CD4-positive, alpha-beta T cell treated with Interleukin-17A for 4 hours (primary cell): ENCODE measurements around the gene IFI44.
A peak's percentile ranks its signal among the peaks of the same experiment; 100 is the strongest.

Experiments used
- DNase-seq: peaks from one replicate; pipeline ENCODE4 v3.0.0-alpha.2; 2020; ENCODE audit warnings: mixed read lengths

The IFI44 gene

GRCh38 chr1:78649628-78650027, at the start of gene IFI44:
IFI44 (plus strand) TSS chr1:78649831; CDS start chr1:78650196, 365 bp downstream.
- peak; percentile 86 for DNase-seq

GRCh38 chr1:78601068-78601467, 48.6 kb upstream of the IFI44 start:
- DNase-seq: no peak

DNA sequence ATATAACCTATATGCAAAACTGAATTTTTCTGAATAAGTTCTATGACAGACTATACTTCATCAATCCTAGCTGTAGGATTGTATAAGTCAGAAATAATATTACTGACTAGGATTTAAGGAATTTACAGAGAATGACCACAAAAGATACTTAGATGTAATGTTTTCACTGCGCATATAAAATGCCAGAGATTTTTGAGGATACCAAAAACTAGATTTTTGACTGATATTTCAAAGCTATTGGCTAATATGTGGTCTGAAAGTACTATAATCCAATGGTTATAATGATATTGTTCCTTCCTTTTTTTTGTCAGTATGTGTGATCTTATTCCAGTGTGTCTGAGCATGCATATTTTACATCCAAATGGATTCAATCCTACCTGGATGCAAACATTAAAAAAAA, 46.4 kb upstream of the IFI44 start:
- no peak for DNase-seq

DNA sequence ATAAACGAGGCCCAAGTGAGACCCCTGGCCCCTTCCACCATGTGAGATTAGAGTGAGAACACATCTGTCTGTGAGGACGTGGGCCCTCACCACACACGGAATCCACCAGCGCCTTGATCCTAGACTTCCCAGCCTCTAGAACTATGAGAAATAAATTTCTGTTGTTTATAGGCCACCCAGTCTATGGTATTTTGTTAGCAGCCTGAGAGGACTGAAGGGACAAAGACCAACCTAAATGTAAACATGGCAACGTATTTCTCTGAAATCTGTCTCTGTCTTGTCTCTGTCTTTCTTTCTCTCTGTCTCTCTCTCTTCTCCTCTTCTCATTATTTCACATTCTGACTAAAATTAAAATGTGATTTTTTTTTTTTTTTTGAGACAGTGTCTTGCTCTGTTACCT, 45.0 kb upstream of the IFI44 start:
- no peak for DNase-seq

- no peak for DNase-seq
These were observed 43.4 kb upstream of the IFI44 start for GRCh38 chr1:78606274-78606673.

GRCh38 chr1:78607334-78607927, 42.2 kb upstream of the IFI44 start:
- no peak for DNase-seq

DNA sequence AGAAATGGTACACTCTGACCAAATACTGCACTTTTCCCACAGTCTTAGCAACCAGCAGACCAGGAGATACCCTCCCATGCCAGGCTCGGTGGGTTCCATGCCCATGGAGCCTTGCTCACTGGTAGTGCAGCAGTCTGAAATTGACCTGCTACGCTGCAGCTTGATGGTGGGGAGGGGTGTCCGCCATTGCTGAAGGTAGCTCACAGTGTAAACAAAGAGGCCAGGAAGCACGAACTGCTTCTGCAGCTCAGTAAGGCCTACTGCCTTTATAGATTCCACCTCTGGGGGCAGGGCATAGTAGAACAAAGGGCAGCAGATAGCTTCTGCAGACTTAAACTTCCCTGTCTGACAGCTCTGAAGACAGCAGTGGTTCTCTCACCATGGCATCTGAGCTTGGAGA, 41.7 kb upstream of the IFI44 start:
- no peak for DNase-seq

GRCh38 chr1:78617615-78618026, 32.0 kb upstream of the IFI44 start:
- DNase-seq: peak; percentile 64

DNA sequence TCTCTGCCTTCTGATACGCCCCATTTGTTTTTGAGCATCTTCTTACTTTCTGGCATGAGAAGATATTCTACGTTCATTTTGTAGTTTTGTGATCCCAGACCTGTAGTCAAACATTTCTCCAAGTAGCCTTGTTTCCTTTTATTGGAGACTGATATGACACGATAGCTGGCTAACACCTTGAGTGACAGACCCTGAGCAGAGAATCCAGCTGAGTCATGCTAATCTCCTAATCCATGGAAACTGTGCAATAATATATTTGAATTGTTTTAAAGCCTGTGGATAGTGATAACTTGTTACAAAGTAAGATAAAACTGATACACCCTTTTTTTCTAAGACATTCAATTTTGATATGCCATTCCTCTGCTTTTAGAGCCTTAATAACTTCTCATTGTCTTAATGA, 30.6 kb upstream of the IFI44 start:
- no peak for DNase-seq

DNA sequence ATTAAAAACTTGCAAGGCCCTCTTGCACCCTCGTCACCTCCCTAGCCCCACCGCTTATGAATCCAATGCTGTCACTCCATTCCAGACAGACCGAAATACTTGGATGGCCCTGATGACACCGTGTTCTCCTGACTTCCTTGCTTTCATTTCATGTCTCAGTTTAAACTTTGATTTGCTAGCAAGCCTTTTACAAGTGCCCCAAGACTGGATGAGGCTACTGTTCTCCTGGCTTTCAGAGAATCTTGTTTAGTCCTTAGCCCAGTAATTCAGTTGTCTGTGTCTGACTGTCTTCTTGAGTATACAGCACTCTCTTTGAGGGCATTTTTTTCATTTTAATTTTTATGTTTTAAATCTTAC, 30.2 kb upstream of the IFI44 start:
- peak; percentile 7 for DNase-seq

GRCh38 chr1:78619803-78620579, 29.6 kb upstream of the IFI44 start, which contains the start of gene IFI44L:
IFI44L (plus strand) TSS chr1:78620448; CDS start chr1:78627916, 7,468 bp downstream.
- DNase-seq: peak; percentile 75

DNA sequence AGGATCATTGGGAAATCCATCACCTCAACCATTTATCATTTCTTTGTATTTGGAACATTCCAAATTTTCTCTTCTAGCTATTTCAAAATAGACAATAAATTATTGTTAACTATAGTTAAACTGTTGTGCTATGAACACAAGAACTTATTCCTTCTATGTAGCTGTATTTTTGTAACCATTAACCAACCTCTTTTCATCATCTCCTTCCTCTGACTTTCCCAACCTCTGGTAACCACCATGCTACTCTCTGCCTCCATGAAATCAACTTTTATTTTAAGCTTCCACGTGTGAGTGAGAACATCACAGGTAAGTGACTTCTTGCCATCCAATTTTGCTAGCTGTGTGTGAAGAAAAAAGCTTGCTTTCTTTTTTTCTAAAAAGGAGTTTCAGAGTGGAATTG, 29.0 kb upstream of the IFI44 start:
- no peak for DNase-seq

- DNase-seq: no peak
These were observed 27.1 kb upstream of the IFI44 start for GRCh38 chr1:78622548-78622947.

DNA sequence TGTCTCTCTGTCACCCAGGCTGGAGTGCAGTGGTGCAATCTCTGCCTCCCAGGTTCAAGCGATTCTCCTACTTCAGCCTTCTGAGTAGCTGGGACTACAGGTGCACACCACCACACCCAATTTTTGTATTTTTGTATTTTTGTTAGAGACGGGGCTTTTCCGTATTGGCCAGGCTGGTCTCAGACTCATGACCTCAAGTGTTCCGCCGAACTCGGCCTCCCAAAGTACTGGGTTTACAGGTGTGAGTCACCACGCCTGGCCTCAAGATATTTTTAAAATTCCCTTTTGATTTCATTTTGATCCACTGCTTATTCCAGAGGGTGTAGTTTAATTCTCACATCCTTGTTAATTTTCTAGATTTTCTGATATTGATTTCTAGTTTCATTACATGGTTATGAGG, 25.6 kb upstream of the IFI44 start:
- DNase-seq: no peak

GRCh38 chr1:78627321-78627720, 22.3 kb upstream of the IFI44 start:
- DNase-seq: no peak

- DNase-seq: no peak
These were observed 19.0 kb upstream of the IFI44 start for GRCh38 chr1:78630600-78630999.

DNA sequence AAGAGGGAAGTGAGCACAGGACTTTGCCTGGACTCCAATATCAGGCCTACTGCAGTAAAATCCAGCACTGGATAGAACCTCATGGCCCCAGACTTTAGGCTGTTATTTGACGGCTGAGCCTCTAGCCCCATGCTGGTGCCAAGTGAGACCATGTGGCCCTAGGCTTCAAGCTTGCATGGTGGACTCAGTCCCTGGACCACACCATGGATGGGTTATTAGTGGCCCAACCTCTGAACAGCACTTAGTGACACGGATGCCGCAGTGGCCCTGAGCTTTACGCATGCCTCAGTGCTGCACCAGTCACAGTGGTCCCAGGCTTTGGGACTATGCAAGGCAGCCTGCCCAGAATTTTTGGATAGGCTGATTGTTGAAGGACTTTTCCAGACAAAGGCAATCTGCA, 16.4 kb upstream of the IFI44 start:
- DNase-seq: no peak

DNA sequence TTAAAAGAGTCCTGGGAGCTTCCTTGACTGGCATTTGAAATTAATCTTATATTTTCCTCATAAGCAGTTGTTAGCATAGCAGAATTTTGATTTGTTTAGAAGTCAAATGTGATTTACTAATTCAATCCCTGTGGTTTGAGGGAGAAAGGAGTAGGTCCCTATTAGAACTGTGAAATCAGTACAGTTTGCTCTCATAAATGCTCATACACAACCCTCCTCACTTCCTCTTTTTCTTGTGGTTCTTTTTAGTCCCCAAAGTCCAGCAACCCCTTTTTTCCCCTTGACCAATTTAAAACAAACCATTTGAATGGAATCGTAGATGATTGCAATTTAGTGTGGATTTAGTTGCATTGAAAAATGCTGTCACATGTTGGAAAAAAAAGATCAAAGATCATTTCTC, 9.2 kb upstream of the IFI44 start:
- no peak for DNase-seq

GRCh38 chr1:78641558-78641957, 8.1 kb upstream of the IFI44 start:
- DNase-seq: no peak

DNA sequence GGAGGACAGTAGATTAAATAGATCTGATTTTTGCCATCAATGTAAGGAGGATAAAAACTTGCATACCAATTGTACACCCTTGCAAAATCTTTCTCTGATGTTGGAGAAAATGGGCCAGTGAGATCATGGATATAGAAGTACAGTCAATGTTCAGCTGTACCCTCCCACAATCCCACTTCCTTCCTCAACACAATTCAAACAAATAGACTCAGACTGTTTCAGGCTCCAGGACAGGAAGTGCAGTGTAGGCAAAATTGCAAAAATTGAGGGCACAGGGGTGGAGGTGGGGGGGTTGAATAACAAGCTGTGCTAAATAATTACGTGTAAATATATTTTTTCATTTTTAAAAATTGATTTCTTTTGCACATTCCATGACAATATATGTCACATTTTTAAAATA, 3.9 kb upstream of the IFI44 start:
- peak; percentile 51 for DNase-seq

DNA sequence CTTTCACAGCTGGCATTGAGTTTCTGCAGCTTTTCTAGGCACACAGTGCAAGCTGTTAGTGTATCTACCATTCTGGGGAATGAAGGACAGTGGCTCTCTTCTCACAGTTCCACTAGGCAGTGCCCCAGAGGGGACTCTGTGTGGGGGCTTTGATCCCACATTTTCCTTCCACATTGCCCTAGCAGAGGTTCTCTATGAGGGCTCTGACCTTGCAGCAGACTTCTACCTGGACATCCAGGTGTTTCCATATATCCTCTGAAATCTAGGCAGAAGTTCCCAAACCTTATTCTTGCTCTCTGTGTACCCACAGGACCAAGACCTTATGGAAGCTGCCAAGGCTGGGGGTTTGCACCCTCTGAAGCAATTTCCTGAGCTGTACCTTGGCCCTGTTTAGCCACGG, 2.4 kb upstream of the IFI44 start:
- DNase-seq: no peak

GRCh38 chr1:78650114-78650660, 556 bp downstream of the IFI44 start:
- DNase-seq: no peak

DNA sequence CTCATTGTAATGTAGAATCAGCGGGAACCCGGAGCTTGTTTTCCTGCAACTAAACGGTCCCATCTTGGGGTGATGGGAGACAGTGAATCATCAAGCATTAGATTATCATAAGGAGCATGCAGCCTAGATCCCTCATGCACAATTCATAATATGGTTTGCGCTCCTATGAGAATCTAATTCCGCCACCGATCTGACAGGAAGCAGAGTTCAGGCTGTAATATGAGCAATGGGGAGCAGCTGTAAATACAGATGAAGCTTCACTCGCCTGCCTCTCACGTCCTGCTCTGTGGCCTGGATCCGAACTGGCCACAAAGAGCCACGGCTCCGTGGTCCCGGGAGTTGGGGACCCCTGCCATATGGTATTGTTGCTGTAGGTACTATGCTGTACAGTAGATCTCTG, 1.6 kb downstream of the IFI44 start:
- DNase-seq: peak; percentile 36

GRCh38 chr1:78652019-78652560, 2.5 kb downstream of the IFI44 start:
- DNase-seq: no peak
